HEK293 (cell line): ENCODE results near the gene LSM11.

Experiments
- CTCF ChIA-PET: fragments of 350-600 bp; formaldehyde crosslinking; extraction: SDS; loops from one replicate; lab custom pipeline; 2021; ENCODE audit warnings: antibody characterized with exemption; lab: Yijun Ruan, JAX
- POLR2A ChIA-PET: fragments of 300-600 bp; formaldehyde crosslinking; extraction: SDS; loops from one replicate; lab custom pipeline; 2020; ENCODE audit warnings: antibody characterized with exemption, inconsistent platforms; lab: Yijun Ruan, JAX
- H3K27ac ChIP-seq: fragments of 200-500 bp; sonication (Bioruptor generic); 2 replicates; pipeline ENCODE4 v1.5.1; 2014; ENCODE audit warnings: low read depth, low read length, control low read depth, inconsistent platforms; ENCODE audit errors: extremely low read depth
- H3K36me3 ChIP-seq, 2 experiments: fragments of 200-500 bp in 1 of 2; sonication (Bioruptor generic) in 1 of 2; 1 replicate in 1 of 2; 2 replicates in 1 of 2; pipeline ENCODE4 v1.5.1; 2014 to 2017; ENCODE audit warnings: inconsistent platforms in 2 of 2, low read length in 2 of 2; ENCODE audit not compliant: control insufficient read depth in 2 of 2, insufficient read depth in 1 of 2
- H3K4me1 ChIP-seq: fragments of 200-500 bp; sonication (Bioruptor generic); 2 replicates; pipeline ENCODE4 v1.5.1; 2014; ENCODE audit warnings: mild to moderate bottlenecking, low read length, inconsistent platforms; ENCODE audit not compliant: control insufficient read depth, insufficient read depth
- H3K4me3 ChIP-seq: 2 replicates; pipeline ENCODE4 v1.5.1; 2011; ENCODE audit warnings: low read depth, mild to moderate bottlenecking, control low read depth, low read length, moderate library complexity
- H3K9me3 ChIP-seq: fragments of 200-500 bp; sonication (Bioruptor generic); 2 replicates; pipeline ENCODE4 v1.5.1; 2014; ENCODE audit warnings: low read depth, low read length, inconsistent platforms; ENCODE audit not compliant: control insufficient read depth, insufficient read depth
- ATF2 ChIP-seq: fragments of 450-650 bp; formaldehyde crosslinking; IDR thresholded peaks from 2 replicates; pipeline ENCODE4 v1.5.1; 2016; ENCODE audit warnings: missing biosample characterization, missing genetic modification characterization, low read depth
- CTCF ChIP-seq: fragments of 450-650 bp; formaldehyde crosslinking; IDR thresholded peaks from 2 replicates; pipeline ENCODE4 v1.5.1; 2016; ENCODE audit warnings: missing biosample characterization, missing genetic modification characterization
- GFI1B ChIP-seq: fragments of 450-650 bp; formaldehyde crosslinking; IDR thresholded peaks from 2 replicates; pipeline ENCODE4 v1.5.1; 2016; ENCODE audit warnings: missing biosample characterization, missing genetic modification characterization
- HOXA7 ChIP-seq: sonication (generic); formaldehyde crosslinking; IDR thresholded peaks from 2 replicates; pipeline ENCODE4 v1.8.1; 2022; ENCODE audit warnings: missing genetic modification reagents, borderline replicate concordance
- HOXD13 ChIP-seq: sonication (generic); formaldehyde crosslinking; IDR thresholded peaks from 2 replicates; pipeline ENCODE4 v1.8.0; 2022; ENCODE audit warnings: missing genetic modification reagents, borderline replicate concordance
- IKZF3 ChIP-seq: fragments of 450-650 bp; IDR thresholded peaks from 2 replicates; pipeline ENCODE4 v1.5.0; 2018; ENCODE audit warnings: missing biosample characterization, mild to moderate bottlenecking, missing genetic modification characterization, moderate library complexity
- KLF7 ChIP-seq: fragments of 450-650 bp; formaldehyde crosslinking; IDR thresholded peaks from 2 replicates; pipeline ENCODE4 v1.5.1; 2016; ENCODE audit warnings: missing biosample characterization, missing genetic modification characterization, borderline replicate concordance
- PRDM10 ChIP-seq: fragments of 450-650 bp; formaldehyde crosslinking; IDR thresholded peaks from 2 replicates; pipeline ENCODE4 v1.5.1; 2016; ENCODE audit warnings: missing biosample characterization, missing genetic modification characterization
- REPIN1 ChIP-seq: fragments of 450-650 bp; formaldehyde crosslinking; IDR thresholded peaks from 2 replicates; pipeline ENCODE4 v1.5.1; 2017; ENCODE audit warnings: missing biosample characterization, missing genetic modification characterization, low read depth
- SP3 ChIP-seq: fragments of 450-650 bp; formaldehyde crosslinking; IDR thresholded peaks from 2 replicates; pipeline ENCODE4 v1.5.1; 2016; ENCODE audit warnings: missing biosample characterization, missing genetic modification characterization
- ZIC2 ChIP-seq: fragments of 450-650 bp; formaldehyde crosslinking; IDR thresholded peaks from 2 replicates; pipeline ENCODE4 v1.5.1; 2016; ENCODE audit warnings: missing biosample characterization, missing genetic modification characterization
- ZNF184 ChIP-seq: fragments of 450-650 bp; IDR thresholded peaks from 2 replicates; pipeline ENCODE4 v1.5.1; 2018; ENCODE audit warnings: missing biosample characterization, mild to moderate bottlenecking, missing genetic modification characterization
- ZNF26 ChIP-seq: fragments of 450-650 bp; formaldehyde crosslinking; IDR thresholded peaks from 2 replicates; pipeline ENCODE4 v1.5.1; 2016; ENCODE audit warnings: missing biosample characterization, missing genetic modification characterization
- ZNF391 ChIP-seq: fragments of 450-650 bp; formaldehyde crosslinking; IDR thresholded peaks from 2 replicates; pipeline ENCODE4 v1.5.1; 2016; ENCODE audit warnings: low read depth, missing biosample characterization, missing genetic modification characterization, borderline replicate concordance
- ZNF426 ChIP-seq: fragments of 450-650 bp; formaldehyde crosslinking; IDR thresholded peaks from 2 replicates; pipeline ENCODE4 v1.5.1; 2017; ENCODE audit warnings: missing biosample characterization, missing genetic modification characterization, mild to moderate bottlenecking, inconsistent platforms, moderate library complexity
- ZNF596 ChIP-seq: fragments of 450-650 bp; IDR thresholded peaks from 2 replicates; pipeline ENCODE4 v1.5.0; 2018; ENCODE audit warnings: missing biosample characterization, mild to moderate bottlenecking, missing genetic modification characterization, moderate library complexity
- ZNF654 ChIP-seq: fragments of 450-650 bp; formaldehyde crosslinking; IDR thresholded peaks from 2 replicates; pipeline ENCODE4 v1.5.1; 2016; ENCODE audit warnings: low read depth, missing biosample characterization, missing genetic modification characterization
- ZNF658 ChIP-seq: fragments of 450-650 bp; formaldehyde crosslinking; IDR thresholded peaks from 2 replicates; pipeline ENCODE4; 2016; ENCODE audit warnings: missing biosample characterization, missing genetic modification characterization

The LSM11 gene

GRCh38 chr5:157714596-157714864 lies 29.0 kb upstream of the LSM11 start:
- Histone ChIP-seq H3K36me3 (no peaks in the 10 kb centered on the region), H3K4me3 (no peak overlapping the region), H3K9me3 (no peaks in the 10 kb centered on the region), H3K4me1 (no peaks in the 10 kb centered on the region), H3K27ac (no peak overlapping the region)
- ChIA-PET POLR2A (no interaction called here), CTCF (no interaction called here)
- TF ChIP-seq ZNF658 (tag by site-specific recombination) (no peak), GFI1B (tag by site-specific recombination) (no peak), REPIN1 (tag by site-specific recombination) (no peak), HOXD13 (CRISPR knock-in tag) (no peak), ZNF391 (tag by site-specific recombination) (no peak), KLF7 (no peak), ZNF426 (tag by site-specific recombination) (no peak)

GRCh38 chr5:157718519-157718918 lies 25.0 kb upstream of the LSM11 start:
- Histone ChIP-seq H3K9me3 (no peaks in the 10 kb centered on the region), H3K27ac (no peak overlapping the region), H3K4me3 (no peak overlapping the region)
- CTCF ChIA-PET = interaction anchor here (0.5 to 3.0 kb wide), 34 partner anchors 10 to 1324 kb away, joined by 3 to 17 read pairs (median 4); partner anchors contain the start of genes C5orf52, LSM11 and THG1L
- 0 out of 2 replicates have a peak, but pooled peaks have one; percentile 17 for TF ChIP-seq CTCF (tag by site-specific recombination)
- no peak for TF ChIP-seq ZNF596 (tag by site-specific recombination)
- no peak for TF ChIP-seq HOXA7 (CRISPR knock-in tag)
- no peak for TF ChIP-seq IKZF3 (tag by site-specific recombination)
- no peak for TF ChIP-seq SP3 (tag by site-specific recombination)
- no peak for TF ChIP-seq PRDM10 (tag by site-specific recombination)
- no peak for TF ChIP-seq ZNF184 (tag by site-specific recombination)
- TF ChIP-seq ZNF654 (tag by site-specific recombination) = peak; percentile 66
- TF ChIP-seq, all 188 proteins: peak for 2
- POLR2A ChIA-PET = interaction anchor here (1.5 kb wide), 1 partner anchor 13 kb away, joined by 5 read pairs; the partner anchor contains the start of gene THG1L
- no peaks in the 10 kb centered on the region for H3K36me3 ChIP-seq
- no peaks in the 10 kb centered on the region for H3K4me1 ChIP-seq

- POLR2A ChIA-PET = interaction anchor here (0.6 to 1.5 kb wide), 2 partner anchors 12 to 330 kb away, joined by 3 to 5 read pairs; partner anchors contain the start of gene THG1L
- CTCF ChIA-PET = interaction anchor here (0.5 to 3.0 kb wide), 27 partner anchors 9 to 571 kb away, joined by 3 to 17 read pairs (median 3); partner anchors contain the start of genes LSM11 and THG1L
- no peaks in the 10 kb centered on the region for H3K4me1 ChIP-seq
- H3K36me3 ChIP-seq = no peaks in the 10 kb centered on the region
- H3K4me3 ChIP-seq = no peak overlapping the region
- TF ChIP-seq PRDM10 (tag by site-specific recombination) (no peak), ZIC2 (tag by site-specific recombination) (no peak), ZNF26 (tag by site-specific recombination) (no peak), ATF2 (tag by site-specific recombination) (no peak)
- no peaks in the 10 kb centered on the region for H3K9me3 ChIP-seq
- no peak overlapping the region for H3K27ac ChIP-seq
Observed at GRCh38 chr5:157719245-157719644, 24.3 kb upstream of the LSM11 start.
